NOMO-1 treated with dmso at 0.1 percent for 144 hours (cell line): ENCODE results near the gene NR6A1.
A peak's percentile ranks its signal among the peaks of the same experiment; 100 is the strongest.

ENCODE experiments used
- DNase-seq: peaks from one replicate; lab custom pipeline; 2025; ENCODE audit not compliant: unreplicated experiment; lab: John Stamatoyannopoulos, UW

NR6A1 gene

GRCh38 chr9:124495126-124496074 lies 275.7 kb downstream of the NR6A1 start:
- no peak for DNase-seq

GRCh38 chr9:124493794-124494479 lies 277.2 kb downstream of the NR6A1 start:
- no peak for DNase-seq

- no peak for DNase-seq
Observed at GRCh38 chr9:124493218-124493617, 277.9 kb downstream of the NR6A1 start.

DNA sequence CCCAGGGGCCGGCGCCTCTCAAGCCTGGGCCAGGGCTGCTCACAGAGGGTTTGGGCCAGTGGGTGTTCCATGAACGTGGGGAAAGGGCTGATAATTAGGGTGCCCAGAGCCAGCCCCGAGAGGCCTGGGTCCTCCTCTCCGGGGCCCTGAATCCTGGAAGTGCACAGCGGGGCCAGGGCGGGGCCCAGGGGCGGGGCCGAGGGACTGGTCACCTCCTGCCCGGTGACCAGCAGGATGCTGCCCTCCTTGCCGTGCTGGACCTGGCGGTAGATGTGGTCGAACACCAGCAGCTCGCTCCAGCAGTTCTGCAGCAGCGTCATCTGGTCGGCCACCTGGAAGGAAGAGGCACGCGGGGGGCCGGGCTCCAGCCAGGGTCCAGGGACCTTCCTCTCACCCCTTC lies 278.3 kb downstream of the NR6A1 start:
- DNase-seq, result no peak

DNA sequence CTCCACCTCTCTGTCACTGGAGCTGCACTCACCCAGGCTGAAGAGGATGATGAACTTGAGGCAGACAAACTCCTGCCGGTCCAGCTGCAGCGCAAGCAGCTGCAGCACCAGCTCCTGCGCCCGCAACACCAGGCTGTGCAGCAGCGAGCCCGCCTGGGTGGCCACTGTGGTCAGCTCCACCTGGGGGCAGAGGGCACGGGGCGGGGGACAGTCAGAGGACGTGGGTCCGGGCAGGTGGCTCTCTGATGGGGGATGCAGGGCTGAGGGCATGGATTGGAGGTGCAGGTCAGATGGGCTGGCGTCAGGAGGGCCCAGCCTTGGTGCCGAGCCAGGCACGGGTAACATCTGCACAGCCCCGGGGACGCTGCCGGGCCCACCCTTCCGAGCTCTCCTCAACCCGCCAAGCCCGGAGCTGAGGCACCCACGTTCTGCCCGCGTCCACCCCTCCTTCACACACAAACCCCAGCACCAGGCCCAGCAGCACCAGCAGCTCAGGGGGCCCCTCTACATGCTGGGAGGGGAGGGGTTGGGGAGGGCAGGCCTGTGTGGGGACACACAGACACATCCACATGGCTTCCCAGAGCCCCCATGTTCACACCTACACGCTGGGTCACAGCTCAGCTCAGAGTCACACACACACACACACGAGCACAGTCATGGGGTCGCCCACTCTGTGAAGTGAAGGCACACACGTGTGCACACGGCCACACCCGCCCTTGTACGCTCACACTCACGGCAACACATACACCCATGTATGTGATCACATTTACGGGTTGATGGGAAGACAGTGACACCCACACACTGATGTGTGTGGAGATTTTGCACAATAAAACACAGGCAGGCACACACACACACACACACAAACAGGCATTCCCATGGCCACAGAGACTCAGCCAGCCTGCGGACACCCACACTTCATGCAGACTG lies 279.8 kb downstream of the NR6A1 start:
- DNase-seq, result no peak

- no peak for DNase-seq
Observed at GRCh38 chr9:124490004-124490403, 281.1 kb downstream of the NR6A1 start.

DNA sequence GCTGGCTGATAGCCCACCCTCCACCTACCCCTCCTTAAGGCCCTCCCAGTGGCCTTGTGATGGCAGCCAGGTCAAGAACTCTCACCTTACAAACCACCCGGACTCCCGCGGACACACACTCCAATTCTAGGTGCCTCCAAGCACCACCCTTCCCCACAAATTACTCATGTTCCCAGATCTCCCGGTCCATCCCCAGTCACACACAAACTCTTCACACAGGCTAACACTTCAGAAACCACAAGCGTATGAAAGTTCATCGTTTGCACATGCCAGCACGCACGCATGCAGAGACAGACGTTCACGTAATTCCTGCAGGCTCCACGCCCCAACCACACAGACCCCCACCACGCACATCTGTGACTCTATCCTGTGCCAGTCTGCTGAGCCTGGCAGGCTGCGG lies 281.9 kb downstream of the NR6A1 start:
- DNase-seq, result no peak

DNA sequence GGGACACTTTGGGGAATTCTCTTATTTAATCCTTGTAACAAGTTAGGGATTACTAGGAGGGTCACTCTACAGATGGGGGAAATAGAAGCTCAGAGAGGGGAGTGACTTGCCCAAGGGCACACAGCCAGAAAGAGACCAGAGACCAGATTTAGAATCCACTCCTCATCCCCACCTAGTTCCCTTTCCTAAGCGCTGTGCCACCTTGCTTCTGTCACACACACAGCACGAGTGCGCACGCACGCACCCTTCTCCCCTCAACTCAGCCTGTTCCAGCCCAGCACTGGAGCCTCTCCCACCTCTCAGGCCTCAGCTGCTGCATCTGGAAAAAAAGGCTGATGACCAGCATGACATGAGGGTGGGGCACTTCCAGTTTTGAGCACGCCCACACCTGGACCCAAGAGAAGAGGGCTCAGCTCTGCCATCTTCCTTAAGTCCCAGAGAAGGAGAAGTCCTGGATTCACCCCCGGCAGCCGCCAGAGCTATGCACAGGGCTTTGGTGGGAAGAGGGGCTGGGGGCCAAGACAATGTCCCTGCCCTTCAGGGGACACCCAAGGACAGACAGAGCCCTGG lies 282.4 kb downstream of the NR6A1 start:
- no peak for DNase-seq

- no peak for DNase-seq
Observed at GRCh38 chr9:124487260-124488182, 283.6 kb downstream of the NR6A1 start.

DNA sequence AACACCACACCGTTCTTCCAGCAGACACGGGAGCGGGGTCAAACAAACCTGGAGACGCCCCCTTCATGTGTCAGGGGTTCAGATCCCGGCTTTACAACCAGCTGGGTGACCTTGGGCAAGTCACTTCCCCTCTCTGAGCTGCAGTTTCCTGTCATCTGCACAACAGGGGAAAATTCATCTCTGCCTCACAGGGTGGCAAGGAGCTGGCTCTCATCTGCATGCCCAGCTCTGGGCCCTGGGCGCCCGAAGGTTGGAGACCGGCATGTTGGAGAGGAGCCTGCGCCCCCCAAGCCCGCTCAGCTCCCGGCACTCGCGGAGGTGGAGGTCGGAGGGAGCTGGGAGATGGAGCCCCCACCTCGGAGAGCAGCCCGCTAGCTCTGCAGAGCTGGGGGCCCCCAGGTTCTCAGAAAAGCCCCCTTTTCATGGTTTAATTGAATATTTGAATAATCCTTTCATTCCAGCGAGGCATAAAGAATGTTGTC lies 284.3 kb downstream of the NR6A1 start:
- no peak for DNase-seq

GRCh38 chr9:124485936-124486335 lies 285.2 kb downstream of the NR6A1 start:
- no peak for DNase-seq

- no peak for DNase-seq
Observed at GRCh38 chr9:124485201-124485600, 285.9 kb downstream of the NR6A1 start.

DNA sequence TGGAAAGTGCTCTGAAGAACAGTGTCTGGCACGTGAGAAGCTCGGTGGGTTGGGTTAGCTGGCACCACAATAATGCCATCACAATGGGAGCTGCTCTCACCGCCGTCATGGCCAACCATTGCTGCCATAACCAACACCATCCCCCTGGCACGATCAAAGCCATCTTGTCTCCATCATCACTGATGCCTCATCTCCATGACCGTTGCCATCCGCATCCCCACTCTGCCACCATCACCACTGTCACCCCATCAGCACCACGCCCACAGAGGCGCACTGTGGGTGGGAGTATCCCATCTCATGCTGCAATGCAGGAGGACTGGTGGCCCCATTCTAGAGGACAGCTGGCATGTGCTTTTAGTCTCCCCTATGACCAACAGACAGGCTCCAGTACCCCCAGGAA lies 287.6 kb downstream of the NR6A1 start:
- no peak for DNase-seq

GRCh38 chr9:124482431-124483031 lies 288.6 kb downstream of the NR6A1 start:
- DNase-seq, result no peak

GRCh38 chr9:124481115-124481514 lies 290.0 kb downstream of the NR6A1 start:
- DNase-seq, result peak; percentile 4

DNA sequence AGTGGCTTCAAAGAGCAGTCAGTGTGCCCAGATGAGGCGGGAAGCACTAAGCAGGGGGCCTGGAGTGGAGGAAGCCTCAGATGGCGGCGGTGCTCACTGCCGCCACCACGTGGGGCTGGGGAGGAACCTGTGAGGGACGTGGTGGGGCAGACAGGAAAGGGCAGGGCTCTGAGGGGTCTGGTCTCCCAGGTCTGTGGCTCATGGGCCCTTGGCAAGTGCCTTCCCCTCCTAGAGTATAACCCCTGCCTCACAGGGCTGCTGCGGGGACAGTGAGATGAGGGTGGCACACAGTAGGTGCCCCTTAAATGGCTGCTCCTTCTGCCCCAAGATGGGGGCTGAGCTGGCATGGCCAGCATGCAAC lies 290.5 kb downstream of the NR6A1 start:
- peak; percentile 56 for DNase-seq

GRCh38 chr9:124479947-124480620 lies 291.0 kb downstream of the NR6A1 start:
- no peak for DNase-seq

- no peak for DNase-seq
Observed at GRCh38 chr9:124479371-124479770, 291.7 kb downstream of the NR6A1 start.

DNA sequence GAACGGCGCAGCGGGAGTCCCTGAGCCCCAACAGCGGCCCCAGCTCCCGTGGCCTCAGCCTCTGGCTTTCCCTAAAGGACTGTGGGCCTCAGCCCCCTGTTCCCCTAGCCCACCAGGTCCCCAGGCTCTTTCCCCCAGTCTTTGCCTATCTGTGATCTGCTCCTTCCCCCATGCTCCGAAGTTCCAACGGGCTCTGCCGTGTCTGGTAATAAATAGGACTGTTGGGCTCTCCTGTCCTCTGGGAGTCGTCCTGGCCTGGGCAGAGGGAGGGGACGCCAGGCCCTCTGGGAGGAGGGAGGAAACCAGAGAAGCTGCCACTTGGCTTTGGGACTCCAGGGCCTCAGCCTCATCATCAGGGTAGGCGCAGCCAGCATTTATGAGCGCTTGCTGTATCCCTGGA lies 292.8 kb downstream of the NR6A1 start:
- no peak for DNase-seq
